ENCODE data around the gene HMMR. TPM values are rescaled to one million over a fixed set of nuclear protein-coding genes. Genes with fewer than 3 reads are reported as not detected.
"Not testable (repeated sequence)": the region's sequence is repeated elsewhere in the genome, so short reads cannot be mapped to it uniquely, and the experiment has no call there.

Gene HMMR, protein sequence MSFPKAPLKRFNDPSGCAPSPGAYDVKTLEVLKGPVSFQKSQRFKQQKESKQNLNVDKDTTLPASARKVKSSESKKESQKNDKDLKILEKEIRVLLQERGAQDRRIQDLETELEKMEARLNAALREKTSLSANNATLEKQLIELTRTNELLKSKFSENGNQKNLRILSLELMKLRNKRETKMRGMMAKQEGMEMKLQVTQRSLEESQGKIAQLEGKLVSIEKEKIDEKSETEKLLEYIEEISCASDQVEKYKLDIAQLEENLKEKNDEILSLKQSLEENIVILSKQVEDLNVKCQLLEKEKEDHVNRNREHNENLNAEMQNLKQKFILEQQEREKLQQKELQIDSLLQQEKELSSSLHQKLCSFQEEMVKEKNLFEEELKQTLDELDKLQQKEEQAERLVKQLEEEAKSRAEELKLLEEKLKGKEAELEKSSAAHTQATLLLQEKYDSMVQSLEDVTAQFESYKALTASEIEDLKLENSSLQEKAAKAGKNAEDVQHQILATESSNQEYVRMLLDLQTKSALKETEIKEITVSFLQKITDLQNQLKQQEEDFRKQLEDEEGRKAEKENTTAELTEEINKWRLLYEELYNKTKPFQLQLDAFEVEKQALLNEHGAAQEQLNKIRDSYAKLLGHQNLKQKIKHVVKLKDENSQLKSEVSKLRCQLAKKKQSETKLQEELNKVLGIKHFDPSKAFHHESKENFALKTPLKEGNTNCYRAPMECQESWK
- total RNA-seq (2014; rRNA removed; shearing (Covaris generic)) (54.8 and 77.9 TPM in 2 replicates), polyA plus RNA-seq (2016; fragmentation: Nextera tagmentation; extraction: Ambion mirVana) (120 and 163 TPM in 2 replicates)
- long read RNA-seq, transcript HMMR-203 (18 exons, 3,102 nt): major isoform, 6 of 57 reads
- long read RNA-seq, partial matches to known transcripts: 43 of 57 reads
- long read RNA-seq, other reads (novel, unspliced or antisense): 4 of 57 reads

DNA sequence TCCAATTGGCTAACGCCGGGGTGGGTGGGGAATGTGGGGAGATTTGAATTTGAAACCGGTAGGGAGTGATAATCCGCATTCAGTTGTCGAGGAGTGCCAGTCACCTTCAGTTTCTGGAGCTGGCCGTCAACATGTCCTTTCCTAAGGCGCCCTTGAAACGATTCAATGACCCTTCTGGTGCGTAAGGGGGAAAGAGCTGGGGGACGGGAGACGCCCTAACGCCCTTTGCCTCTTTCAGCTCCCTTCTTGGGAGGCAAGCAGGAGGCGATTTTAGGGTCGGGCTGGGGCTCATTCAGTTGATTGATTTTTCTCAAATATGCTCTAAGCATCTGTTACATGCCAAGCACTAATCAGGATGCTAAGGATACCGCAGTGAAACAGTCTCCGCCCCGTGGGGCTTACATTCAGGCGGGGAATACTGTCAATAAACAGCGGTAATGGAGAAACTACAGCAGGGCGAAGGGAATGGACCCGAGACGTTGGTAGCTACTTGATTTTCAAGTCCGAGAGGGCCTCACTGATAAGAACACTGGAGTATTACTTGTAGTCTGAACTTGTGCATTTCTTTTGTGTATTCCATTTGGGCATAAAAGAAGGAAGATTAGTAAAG is at the start of gene HMMR:
Gene HMMR, plus strand, starts transcription at position 71 of the 610 bp plus-strand sequence. Its CDS starts 61 bp downstream, at position 132.
- Histone ChIP-seq H3K36me3 (ENCODE audit: insufficient read depth) (peaks cover 29% of the 10 kb centered on the region; the same call in 1 of the 2 replicates), H3K79me2 (replicated peaks; ENCODE audit: insufficient read depth) (peaks cover 66% of the 10 kb centered on the region), H3K4me3 (peak within 1 kb of the TSS; percentile 91), H3K4me2 (peak within 1 kb of the TSS; percentile 96), H3K9me2 (ENCODE audit: insufficient read depth) (no peaks in the 10 kb centered on the region; the same call in 1 of the 2 replicates), H3K4me1 (ENCODE audit: insufficient read depth) (peaks cover 12% of the 10 kb centered on the region), H4K20me1 (replicated peaks; ENCODE audit: insufficient read depth) (no peaks in the 10 kb centered on the region), H3K27ac (ENCODE audit: low read depth) (peak within 1 kb of the TSS; percentile 99), H3F3A (replicated peaks; ENCODE audit: low read depth) (peaks cover 9% of the 10 kb centered on the region; the same call in 1 of the 2 replicates), H2AFZ (peak within 1 kb of the TSS; percentile 86; the same call in 1 of the 2 replicates), H3K27me3 (ENCODE audit: insufficient read depth) (no peaks in the 10 kb centered on the region)
- peaks cover 13% of the 10 kb centered on the region for H3K27me3 Mint-ChIP-seq (ENCODE audit: insufficient read depth, low read depth, poor library complexity)
- DNase-seq (ENCODE audit: low spot score): peak; percentile 48
- peak; percentile 13 for ATAC-seq
- TF ChIP-seq POLR2AphosphoS5 (IDR thresholded peaks at IDR 0.05; ENCODE audit: low read depth): peak; percentile 94
- no peak for TF ChIP-seq NANOG (IDR thresholded peaks at IDR 0.05; ENCODE audit: borderline replicate concordance)
- H3K4me1 Mint-ChIP-seq: peaks cover 7% of the 10 kb centered on the region
- H3K27ac Mint-ChIP-seq: peak within 1 kb of the TSS; percentile 100
- H3K36me3 Mint-ChIP-seq (ENCODE audit: low read depth): peaks cover 31% of the 10 kb centered on the region
- H3K4me3 Mint-ChIP-seq: peak within 1 kb of the TSS; percentile 99
- peaks cover 3% of the 10 kb centered on the region; the same call in 1 of the 3 replicates for H3K9me3 Mint-ChIP-seq

DNA sequence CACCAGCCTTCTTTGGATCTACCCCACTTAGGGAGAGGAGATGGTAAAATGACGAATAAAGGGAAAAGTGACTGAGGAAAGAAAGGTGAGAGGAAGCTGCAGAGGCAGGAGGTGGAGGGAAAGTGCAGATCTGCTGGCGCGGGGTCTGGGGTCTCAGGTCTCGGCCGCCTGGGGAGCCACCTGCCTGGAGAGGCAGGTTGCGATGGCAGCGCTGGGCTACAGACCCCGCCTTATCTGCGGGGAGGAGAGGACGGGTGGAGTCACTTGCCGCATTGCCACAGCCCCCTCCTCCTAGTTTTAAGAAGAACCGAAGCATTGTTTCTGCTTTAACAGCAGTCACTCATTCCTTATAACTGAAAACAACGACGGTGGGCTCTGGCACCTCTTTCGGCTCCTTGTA is 44.8 kb upstream of the HMMR start:
- not testable (repeated sequence) for H3K36me3 Mint-ChIP-seq (ENCODE audit: low read depth); H4K20me1 ChIP-seq (replicated peaks; ENCODE audit: insufficient read depth); H3K27ac Mint-ChIP-seq; H3K27me3 ChIP-seq (ENCODE audit: insufficient read depth); H3K79me2 ChIP-seq (replicated peaks; ENCODE audit: insufficient read depth); H3K36me3 ChIP-seq (ENCODE audit: insufficient read depth); H3K9me2 ChIP-seq (ENCODE audit: insufficient read depth); H3K9me3 Mint-ChIP-seq; H3K27ac ChIP-seq (ENCODE audit: low read depth); H3F3A ChIP-seq (replicated peaks; ENCODE audit: low read depth); H3K27me3 Mint-ChIP-seq (ENCODE audit: insufficient read depth, low read depth, poor library complexity)
- peak; percentile 99 for ATAC-seq
- Histone ChIP-seq H2AFZ (peak overlapping the region; percentile 2; the same call in 1 of the 2 replicates), H3K4me1 (ENCODE audit: insufficient read depth) (peaks cover 22% of the 10 kb centered on the region), H3K4me3 (peak overlapping the region; percentile 38), H3K4me2 (peak overlapping the region; percentile 73)
- peaks cover 21% of the 10 kb centered on the region for H3K4me1 Mint-ChIP-seq
- peak overlapping the region; percentile 46 for H3K4me3 Mint-ChIP-seq
- DNase-seq (ENCODE audit: low spot score): peak; percentile 63

DNA sequence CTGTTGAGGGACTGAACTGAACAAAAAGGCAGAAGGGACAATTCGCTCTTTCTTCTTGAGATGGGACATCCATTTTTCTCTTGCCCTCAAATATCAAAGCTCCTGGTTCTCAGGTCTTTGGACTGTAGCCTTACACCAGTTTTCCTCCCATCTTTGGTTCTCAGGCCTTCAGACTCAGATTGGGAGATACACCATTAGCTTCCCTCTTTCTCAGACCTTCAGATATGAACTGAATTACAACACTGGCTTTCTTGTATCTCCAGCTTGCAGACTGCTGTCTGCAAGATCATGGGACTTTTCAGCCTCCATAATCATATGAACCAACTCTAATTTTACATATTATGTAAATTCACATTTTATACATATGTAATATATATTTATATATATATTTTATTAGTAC is 35.6 kb upstream of the HMMR start:
- H3K79me2 ChIP-seq (replicated peaks; ENCODE audit: insufficient read depth): no peaks in the 10 kb centered on the region
- H3K9me2 ChIP-seq (ENCODE audit: insufficient read depth): peaks cover 1% of the 10 kb centered on the region; the same call in 1 of the 2 replicates
- H3K4me2 ChIP-seq: no peak overlapping the region
- ATAC-seq: no peak
- no peak overlapping the region for H2AFZ ChIP-seq
- Mint-ChIP-seq H3K36me3 (ENCODE audit: low read depth) (peaks cover 6% of the 10 kb centered on the region; the same call in 2 of the 3 replicates), H3K27me3 (ENCODE audit: insufficient read depth, low read depth, poor library complexity) (no peaks in the 10 kb centered on the region), H3K4me3 (no peak overlapping the region), H3K9me3 (no peaks in the 10 kb centered on the region), H3K27ac (no peak overlapping the region), H3K4me1 (no peaks in the 10 kb centered on the region)
- H3K27me3 ChIP-seq (ENCODE audit: insufficient read depth): no peaks in the 10 kb centered on the region
- H3K4me1 ChIP-seq (ENCODE audit: insufficient read depth): no peaks in the 10 kb centered on the region
- 0 out of 2 replicates have a peak, but pooled peaks cover 3% of the 10 kb centered on the region for H3K36me3 ChIP-seq (ENCODE audit: insufficient read depth)
- no peak overlapping the region for H3K27ac ChIP-seq (ENCODE audit: low read depth)
- TF ChIP-seq, protein P1, sequence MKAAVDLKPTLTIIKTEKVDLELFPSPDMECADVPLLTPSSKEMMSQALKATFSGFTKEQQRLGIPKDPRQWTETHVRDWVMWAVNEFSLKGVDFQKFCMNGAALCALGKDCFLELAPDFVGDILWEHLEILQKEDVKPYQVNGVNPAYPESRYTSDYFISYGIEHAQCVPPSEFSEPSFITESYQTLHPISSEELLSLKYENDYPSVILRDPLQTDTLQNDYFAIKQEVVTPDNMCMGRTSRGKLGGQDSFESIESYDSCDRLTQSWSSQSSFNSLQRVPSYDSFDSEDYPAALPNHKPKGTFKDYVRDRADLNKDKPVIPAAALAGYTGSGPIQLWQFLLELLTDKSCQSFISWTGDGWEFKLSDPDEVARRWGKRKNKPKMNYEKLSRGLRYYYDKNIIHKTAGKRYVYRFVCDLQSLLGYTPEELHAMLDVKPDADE (IDR thresholded peaks at IDR 0.05): no peak
- TF ChIP-seq NANOG (IDR thresholded peaks at IDR 0.05; ENCODE audit: borderline replicate concordance): no peak
- H3F3A ChIP-seq (replicated peaks; ENCODE audit: low read depth): 0 out of 2 replicates have a peak, but pooled peaks cover 1% of the 10 kb centered on the region
- H4K20me1 ChIP-seq (replicated peaks; ENCODE audit: insufficient read depth): no peaks in the 10 kb centered on the region
- no peak overlapping the region for H3K4me3 ChIP-seq
- DNase-seq (ENCODE audit: low spot score): no peak

DNA sequence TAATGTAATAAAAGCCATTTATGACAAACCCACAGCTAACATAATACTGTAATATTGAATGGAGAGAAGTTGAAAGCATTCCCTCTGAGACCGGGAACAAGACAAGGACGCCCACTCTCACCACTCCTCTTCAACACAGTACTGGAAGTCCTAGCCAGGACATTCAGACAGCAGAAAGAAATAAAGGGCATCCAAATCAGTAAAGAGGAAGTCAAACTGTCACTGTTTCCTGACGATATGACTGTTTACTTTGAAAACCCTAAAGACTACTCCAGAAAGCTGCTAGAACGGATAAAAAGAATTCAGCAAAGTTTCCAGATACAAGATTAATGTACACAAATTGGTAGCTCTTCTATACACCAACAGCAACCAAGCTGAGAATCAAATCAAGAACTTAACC is 34.3 kb upstream of the HMMR start:
- H2AFZ ChIP-seq; ATAC-seq; H3K36me3 ChIP-seq (ENCODE audit: insufficient read depth); H3K27ac ChIP-seq (ENCODE audit: low read depth); H3K36me3 Mint-ChIP-seq (ENCODE audit: low read depth); H3K27me3 Mint-ChIP-seq (ENCODE audit: insufficient read depth, low read depth, poor library complexity); H3K4me3 ChIP-seq; H3K9me3 Mint-ChIP-seq; H3F3A ChIP-seq (replicated peaks; ENCODE audit: low read depth); H3K4me2 ChIP-seq; H3K27ac Mint-ChIP-seq; H3K4me1 Mint-ChIP-seq; H3K4me3 Mint-ChIP-seq; H4K20me1 ChIP-seq (replicated peaks; ENCODE audit: insufficient read depth); H3K79me2 ChIP-seq (replicated peaks; ENCODE audit: insufficient read depth); H3K9me2 ChIP-seq (ENCODE audit: insufficient read depth); DNase-seq (ENCODE audit: low spot score); H3K4me1 ChIP-seq (ENCODE audit: insufficient read depth); H3K27me3 ChIP-seq (ENCODE audit: insufficient read depth): not testable (repeated sequence)

Data from GM23338 (cell line).